Measurements from ENCODE around the gene PAX9.
A peak's percentile ranks its signal among the peaks of the same experiment; 100 is the strongest.

PAX9 gene

DNA sequence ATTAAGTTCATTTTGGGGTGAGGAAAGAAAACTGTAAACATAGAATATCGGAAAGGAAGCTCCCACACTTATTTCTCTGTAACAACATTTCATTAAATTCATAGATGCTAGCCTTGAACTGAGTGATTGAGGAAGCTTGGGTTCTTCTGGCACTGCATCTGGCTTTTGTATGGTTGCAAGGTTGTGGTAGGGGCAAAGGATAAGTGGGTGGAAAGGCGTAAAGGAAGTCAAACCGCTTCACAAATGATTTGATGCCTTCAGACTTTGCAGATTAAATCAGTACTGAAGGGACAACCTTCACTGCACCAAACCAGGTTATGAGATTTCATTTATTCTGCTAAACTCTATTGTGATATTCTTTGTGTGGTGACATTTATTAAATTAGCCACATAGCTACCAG, 28.1 kb upstream of the PAX9 start:
- ATAC-seq: no peak
- TF ChIP-seq GLIS3 (CRISPR knock-in tag; IDR thresholded peaks at IDR 0.05) (no peak), TOX (CRISPR knock-in tag; IDR thresholded peaks at IDR 0.05; ENCODE audit: borderline replicate concordance) (no peak), RARB (CRISPR knock-in tag; IDR thresholded peaks at IDR 0.05) (no peak), ZNF565 (CRISPR knock-in tag; conservative IDR thresholded peaks at IDR 0.05; ENCODE audit: low read depth) (no peak), SNAI2 (CRISPR knock-in tag; IDR thresholded peaks at IDR 0.05) (no peak), OSR1 (CRISPR knock-in tag; IDR thresholded peaks at IDR 0.05) (no peak), TCF4 (CRISPR knock-in tag; IDR thresholded peaks at IDR 0.05; ENCODE audit: borderline replicate concordance) (no peak), ZNF8 (CRISPR knock-in tag; IDR thresholded peaks at IDR 0.05) (no peak), CSDC2 (CRISPR knock-in tag; IDR thresholded peaks at IDR 0.05) (no peak), BACH2 (CRISPR knock-in tag; IDR thresholded peaks at IDR 0.05; ENCODE audit: borderline replicate concordance) (no peak), ZNF70 (CRISPR knock-in tag; IDR thresholded peaks at IDR 0.05) (no peak), ZFP30 (CRISPR knock-in tag; IDR thresholded peaks at IDR 0.05) (no peak)
- TF ChIP-seq, protein P1, sequence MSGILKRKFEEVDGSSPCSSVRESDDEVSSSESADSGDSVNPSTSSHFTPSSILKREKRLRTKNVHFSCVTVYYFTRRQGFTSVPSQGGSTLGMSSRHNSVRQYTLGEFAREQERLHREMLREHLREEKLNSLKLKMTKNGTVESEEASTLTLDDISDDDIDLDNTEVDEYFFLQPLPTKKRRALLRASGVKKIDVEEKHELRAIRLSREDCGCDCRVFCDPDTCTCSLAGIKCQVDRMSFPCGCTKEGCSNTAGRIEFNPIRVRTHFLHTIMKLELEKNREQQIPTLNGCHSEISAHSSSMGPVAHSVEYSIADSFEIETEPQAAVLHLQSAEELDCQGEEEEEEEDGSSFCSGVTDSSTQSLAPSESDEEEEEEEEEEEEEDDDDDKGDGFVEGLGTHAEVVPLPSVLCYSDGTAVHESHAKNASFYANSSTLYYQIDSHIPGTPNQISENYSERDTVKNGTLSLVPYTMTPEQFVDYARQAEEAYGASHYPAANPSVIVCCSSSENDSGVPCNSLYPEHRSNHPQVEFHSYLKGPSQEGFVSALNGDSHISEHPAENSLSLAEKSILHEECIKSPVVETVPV (CRISPR knock-in tag; IDR thresholded peaks at IDR 0.05): no peak
- TF ChIP-seq, protein P2, sequence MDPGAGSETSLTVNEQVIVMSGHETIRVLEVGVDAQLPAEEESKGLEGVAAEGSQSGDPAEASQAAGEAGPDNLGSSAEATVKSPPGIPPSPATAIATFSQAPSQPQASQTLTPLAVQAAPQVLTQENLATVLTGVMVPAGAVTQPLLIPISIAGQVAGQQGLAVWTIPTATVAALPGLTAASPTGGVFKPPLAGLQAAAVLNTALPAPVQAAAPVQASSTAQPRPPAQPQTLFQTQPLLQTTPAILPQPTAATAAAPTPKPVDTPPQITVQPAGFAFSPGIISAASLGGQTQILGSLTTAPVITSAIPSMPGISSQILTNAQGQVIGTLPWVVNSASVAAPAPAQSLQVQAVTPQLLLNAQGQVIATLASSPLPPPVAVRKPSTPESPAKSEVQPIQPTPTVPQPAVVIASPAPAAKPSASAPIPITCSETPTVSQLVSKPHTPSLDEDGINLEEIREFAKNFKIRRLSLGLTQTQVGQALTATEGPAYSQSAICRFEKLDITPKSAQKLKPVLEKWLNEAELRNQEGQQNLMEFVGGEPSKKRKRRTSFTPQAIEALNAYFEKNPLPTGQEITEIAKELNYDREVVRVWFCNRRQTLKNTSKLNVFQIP (CRISPR knock-in tag; IDR thresholded peaks at IDR 0.05; ENCODE audit: borderline replicate concordance, low read depth): no peak
- TF ChIP-seq, protein P3, sequence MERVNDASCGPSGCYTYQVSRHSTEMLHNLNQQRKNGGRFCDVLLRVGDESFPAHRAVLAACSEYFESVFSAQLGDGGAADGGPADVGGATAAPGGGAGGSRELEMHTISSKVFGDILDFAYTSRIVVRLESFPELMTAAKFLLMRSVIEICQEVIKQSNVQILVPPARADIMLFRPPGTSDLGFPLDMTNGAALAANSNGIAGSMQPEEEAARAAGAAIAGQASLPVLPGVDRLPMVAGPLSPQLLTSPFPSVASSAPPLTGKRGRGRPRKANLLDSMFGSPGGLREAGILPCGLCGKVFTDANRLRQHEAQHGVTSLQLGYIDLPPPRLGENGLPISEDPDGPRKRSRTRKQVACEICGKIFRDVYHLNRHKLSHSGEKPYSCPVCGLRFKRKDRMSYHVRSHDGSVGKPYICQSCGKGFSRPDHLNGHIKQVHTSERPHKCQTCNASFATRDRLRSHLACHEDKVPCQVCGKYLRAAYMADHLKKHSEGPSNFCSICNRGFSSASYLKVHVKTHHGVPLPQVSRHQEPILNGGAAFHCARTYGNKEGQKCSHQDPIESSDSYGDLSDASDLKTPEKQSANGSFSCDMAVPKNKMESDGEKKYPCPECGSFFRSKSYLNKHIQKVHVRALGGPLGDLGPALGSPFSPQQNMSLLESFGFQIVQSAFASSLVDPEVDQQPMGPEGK (CRISPR knock-in tag; IDR thresholded peaks at IDR 0.05; ENCODE audit: borderline replicate concordance): no peak
- TF ChIP-seq, protein P4, sequence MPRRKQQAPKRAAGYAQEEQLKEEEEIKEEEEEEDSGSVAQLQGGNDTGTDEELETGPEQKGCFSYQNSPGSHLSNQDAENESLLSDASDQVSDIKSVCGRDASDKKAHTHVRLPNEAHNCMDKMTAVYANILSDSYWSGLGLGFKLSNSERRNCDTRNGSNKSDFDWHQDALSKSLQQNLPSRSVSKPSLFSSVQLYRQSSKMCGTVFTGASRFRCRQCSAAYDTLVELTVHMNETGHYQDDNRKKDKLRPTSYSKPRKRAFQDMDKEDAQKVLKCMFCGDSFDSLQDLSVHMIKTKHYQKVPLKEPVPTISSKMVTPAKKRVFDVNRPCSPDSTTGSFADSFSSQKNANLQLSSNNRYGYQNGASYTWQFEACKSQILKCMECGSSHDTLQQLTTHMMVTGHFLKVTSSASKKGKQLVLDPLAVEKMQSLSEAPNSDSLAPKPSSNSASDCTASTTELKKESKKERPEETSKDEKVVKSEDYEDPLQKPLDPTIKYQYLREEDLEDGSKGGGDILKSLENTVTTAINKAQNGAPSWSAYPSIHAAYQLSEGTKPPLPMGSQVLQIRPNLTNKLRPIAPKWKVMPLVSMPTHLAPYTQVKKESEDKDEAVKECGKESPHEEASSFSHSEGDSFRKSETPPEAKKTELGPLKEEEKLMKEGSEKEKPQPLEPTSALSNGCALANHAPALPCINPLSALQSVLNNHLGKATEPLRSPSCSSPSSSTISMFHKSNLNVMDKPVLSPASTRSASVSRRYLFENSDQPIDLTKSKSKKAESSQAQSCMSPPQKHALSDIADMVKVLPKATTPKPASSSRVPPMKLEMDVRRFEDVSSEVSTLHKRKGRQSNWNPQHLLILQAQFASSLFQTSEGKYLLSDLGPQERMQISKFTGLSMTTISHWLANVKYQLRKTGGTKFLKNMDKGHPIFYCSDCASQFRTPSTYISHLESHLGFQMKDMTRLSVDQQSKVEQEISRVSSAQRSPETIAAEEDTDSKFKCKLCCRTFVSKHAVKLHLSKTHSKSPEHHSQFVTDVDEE (CRISPR knock-in tag; IDR thresholded peaks at IDR 0.05): no peak
- TF ChIP-seq, protein P5, sequence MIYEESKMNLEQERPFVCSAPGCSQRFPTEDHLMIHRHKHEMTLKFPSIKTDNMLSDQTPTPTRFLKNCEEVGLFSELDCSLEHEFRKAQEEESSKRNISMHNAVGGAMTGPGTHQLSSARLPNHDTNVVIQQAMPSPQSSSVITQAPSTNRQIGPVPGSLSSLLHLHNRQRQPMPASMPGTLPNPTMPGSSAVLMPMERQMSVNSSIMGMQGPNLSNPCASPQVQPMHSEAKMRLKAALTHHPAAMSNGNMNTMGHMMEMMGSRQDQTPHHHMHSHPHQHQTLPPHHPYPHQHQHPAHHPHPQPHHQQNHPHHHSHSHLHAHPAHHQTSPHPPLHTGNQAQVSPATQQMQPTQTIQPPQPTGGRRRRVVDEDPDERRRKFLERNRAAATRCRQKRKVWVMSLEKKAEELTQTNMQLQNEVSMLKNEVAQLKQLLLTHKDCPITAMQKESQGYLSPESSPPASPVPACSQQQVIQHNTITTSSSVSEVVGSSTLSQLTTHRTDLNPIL (CRISPR knock-in tag; IDR thresholded peaks at IDR 0.05; ENCODE audit: low read depth): no peak

DNA sequence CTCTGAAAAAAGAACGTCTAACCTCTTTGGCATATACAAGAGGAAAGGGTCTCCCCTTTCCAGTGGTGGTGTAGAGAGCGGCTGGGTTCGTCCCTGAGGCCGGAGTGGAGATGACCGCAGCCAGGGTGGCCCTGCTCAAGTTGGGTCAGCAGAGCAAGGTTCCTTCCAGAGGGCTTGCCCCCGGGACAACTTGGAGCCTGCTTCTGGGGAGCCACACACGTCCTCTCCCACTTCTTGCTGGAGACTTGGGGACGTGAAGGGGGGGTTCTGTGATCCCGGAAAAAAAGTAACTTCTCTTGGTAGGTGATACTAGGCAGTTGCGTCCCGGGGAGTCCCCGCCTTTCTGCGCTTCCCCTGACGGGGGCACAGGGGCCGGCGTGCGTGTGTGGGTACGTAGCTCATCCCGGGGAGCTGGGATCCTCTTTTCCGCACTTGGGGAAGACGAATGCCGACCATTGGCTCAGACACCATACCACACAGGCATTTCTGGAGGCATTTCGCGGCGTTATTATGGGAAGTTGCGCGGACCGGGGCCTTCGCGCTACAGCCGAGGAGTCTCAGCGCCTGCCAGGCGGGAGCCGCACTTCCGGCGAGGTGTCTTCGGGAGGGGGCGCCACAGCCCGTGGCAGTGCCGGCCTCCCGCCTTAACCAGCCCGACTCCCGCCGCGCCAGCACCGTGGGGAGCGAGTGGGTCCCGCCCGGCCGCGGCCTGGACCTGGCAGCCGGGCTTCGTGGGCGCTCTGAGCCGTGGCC, 14.8 kb upstream of the PAX9 start:
- ATAC-seq: peak; percentile 33

More for the DNA sequence above, 14.8 kb upstream of the PAX9 start:
- TF ChIP-seq RARB (CRISPR knock-in tag; IDR thresholded peaks at IDR 0.05): no peak
- TF ChIP-seq, protein P5 (CRISPR knock-in tag; IDR thresholded peaks at IDR 0.05; ENCODE audit: low read depth): no peak
- TF ChIP-seq, protein P3 (CRISPR knock-in tag; IDR thresholded peaks at IDR 0.05; ENCODE audit: borderline replicate concordance): no peak
- no peak for TF ChIP-seq ARNTL (CRISPR knock-in tag; IDR thresholded peaks at IDR 0.05; ENCODE audit: borderline replicate concordance, low read depth)
- no peak for TF ChIP-seq ZNF565 (CRISPR knock-in tag; conservative IDR thresholded peaks at IDR 0.05; ENCODE audit: low read depth)
- TF ChIP-seq ZFP30 (CRISPR knock-in tag; IDR thresholded peaks at IDR 0.05): no peak
- no peak for TF ChIP-seq PPARA (CRISPR knock-in tag; IDR thresholded peaks at IDR 0.05; ENCODE audit: borderline replicate concordance)
- no peak for TF ChIP-seq ZNF70 (CRISPR knock-in tag; IDR thresholded peaks at IDR 0.05)
- TF ChIP-seq TCF4 (CRISPR knock-in tag; IDR thresholded peaks at IDR 0.05; ENCODE audit: borderline replicate concordance): no peak
- TF ChIP-seq ZFP3 (CRISPR knock-in tag; IDR thresholded peaks at IDR 0.05): no peak
- TF ChIP-seq ESRRG (CRISPR knock-in tag; IDR thresholded peaks at IDR 0.05): no peak
- no peak for TF ChIP-seq OSR1 (CRISPR knock-in tag; IDR thresholded peaks at IDR 0.05)
- TF ChIP-seq, protein P1 (CRISPR knock-in tag; IDR thresholded peaks at IDR 0.05): no peak

Measured in SK-N-SH treated with all-trans-retinoic acid at 6 μM for 48 hours (cell line).